HEK293T (cell line): Measurements from ENCODE around the gene TNFRSF21.

Experiments
- BHLHE40 ChIP-seq: fragments of 450-650 bp; IDR thresholded peaks from 2 replicates; pipeline ENCODE4 v1.6.1; 2016; ENCODE audit warnings: mild to moderate bottlenecking, moderate library complexity, borderline replicate concordance
- ELF4 ChIP-seq: fragments of 450-650 bp; IDR thresholded peaks from 2 replicates; pipeline ENCODE4 v1.6.1; 2017; ENCODE audit warnings: antibody characterized with exemption
- FOXA1 ChIP-seq: fragments of 450-650 bp; IDR thresholded peaks from 2 replicates; pipeline ENCODE4 v1.6.1; 2016; ENCODE audit warnings: mild to moderate bottlenecking
- FOXK2 ChIP-seq: fragments of 450-650 bp; IDR thresholded peaks from 2 replicates; pipeline ENCODE4 v1.6.1; 2016; ENCODE audit warnings: mild to moderate bottlenecking
- HDGF ChIP-seq: fragments of 450-650 bp; IDR thresholded peaks from 2 replicates; pipeline ENCODE4 v1.6.1; 2017; ENCODE audit warnings: antibody characterized with exemption, borderline replicate concordance
- L3MBTL2 ChIP-seq: fragments of 450-650 bp; conservative IDR thresholded peaks from 2 replicates; pipeline ENCODE4 v1.6.1; 2016; ENCODE audit warnings: mild to moderate bottlenecking
- LEF1 ChIP-seq: fragments of 450-650 bp; IDR thresholded peaks from 2 replicates; pipeline ENCODE4 v1.6.1; 2017; ENCODE audit warnings: mild to moderate bottlenecking, borderline replicate concordance
- NFRKB ChIP-seq: fragments of 450-650 bp; IDR thresholded peaks from 2 replicates; pipeline ENCODE4 v1.6.1; 2016; ENCODE audit warnings: mild to moderate bottlenecking, moderate library complexity
- SP1 ChIP-seq: fragments of 450-650 bp; IDR thresholded peaks from 2 replicates; pipeline ENCODE4 v1.6.1; 2017
- SUZ12 ChIP-seq: fragments of 450-650 bp; IDR thresholded peaks from 2 replicates; pipeline ENCODE4 v1.6.1; 2016; ENCODE audit warnings: mild to moderate bottlenecking
- TARDBP ChIP-seq: fragments of 450-650 bp; IDR thresholded peaks from 2 replicates; pipeline ENCODE4 v1.6.1; 2016
- ZNF384 ChIP-seq: fragments of 450-650 bp; IDR thresholded peaks from 2 replicates; pipeline ENCODE4 v1.6.1; 2016
- TF ChIP-seq, protein P1 (sequence below): fragments of 450-650 bp; IDR thresholded peaks from 2 replicates; pipeline ENCODE4 v1.6.1; 2016

DNA sequence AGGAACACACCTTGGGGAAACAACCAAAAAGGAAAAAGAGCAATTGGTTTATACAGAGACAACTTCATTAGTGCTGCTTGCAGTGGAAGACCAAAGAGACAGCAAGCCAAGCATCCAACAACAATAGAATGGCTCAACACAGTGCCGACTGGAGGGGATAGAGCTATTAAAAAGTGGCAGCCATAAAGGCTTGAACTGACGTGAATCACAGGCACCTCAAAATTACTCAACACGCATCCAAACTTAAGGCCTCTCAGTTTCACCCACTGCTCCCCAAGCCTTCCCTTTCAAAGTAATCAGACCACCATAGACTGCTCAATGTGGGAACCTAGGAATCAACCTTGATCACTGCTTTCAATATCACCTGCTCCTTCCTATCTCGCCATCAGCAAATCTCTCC is 9.7 kb downstream of the TNFRSF21 start:
- TF ChIP-seq LEF1 = no peak
- TF ChIP-seq SP1 = no peak
- no peak for TF ChIP-seq L3MBTL2
- no peak for TF ChIP-seq NFRKB
- TF ChIP-seq ZNF384 = no peak
- no peak for TF ChIP-seq TARDBP
- TF ChIP-seq HDGF = no peak
- TF ChIP-seq FOXA1 = no peak
- no peak for TF ChIP-seq BHLHE40
- TF ChIP-seq FOXK2 = no peak
- TF ChIP-seq ELF4 = no peak
- no peak for TF ChIP-seq SUZ12
- TF ChIP-seq, protein P1, sequence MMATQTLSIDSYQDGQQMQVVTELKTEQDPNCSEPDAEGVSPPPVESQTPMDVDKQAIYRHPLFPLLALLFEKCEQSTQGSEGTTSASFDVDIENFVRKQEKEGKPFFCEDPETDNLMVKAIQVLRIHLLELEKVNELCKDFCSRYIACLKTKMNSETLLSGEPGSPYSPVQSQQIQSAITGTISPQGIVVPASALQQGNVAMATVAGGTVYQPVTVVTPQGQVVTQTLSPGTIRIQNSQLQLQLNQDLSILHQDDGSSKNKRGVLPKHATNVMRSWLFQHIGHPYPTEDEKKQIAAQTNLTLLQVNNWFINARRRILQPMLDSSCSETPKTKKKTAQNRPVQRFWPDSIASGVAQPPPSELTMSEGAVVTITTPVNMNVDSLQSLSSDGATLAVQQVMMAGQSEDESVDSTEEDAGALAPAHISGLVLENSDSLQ = no peak
